Loucy (cell line): ENCODE results near the gene BCDIN3D.

ENCODE experiments used
- CTCF ChIP-seq: fragments of 200-600 bp; sonication (generic); conservative IDR thresholded peaks from 2 replicates; pipeline ENCODE4 v1.5.1; 2014; ENCODE audit warnings: mild to moderate bottlenecking, antibody characterized with exemption, low read length
- EZH2phosphoT487 ChIP-seq: fragments of 200-600 bp; IDR thresholded peaks from 2 replicates; pipeline ENCODE4 v1.6.1; 2018; ENCODE audit warnings: antibody characterized with exemption, mild to moderate bottlenecking, moderate library complexity, borderline replicate concordance

GRCh38 chr12:49842519-49843352 lies at the start of gene BCDIN3D:
- TF ChIP-seq CTCF (no peak), EZH2phosphoT487 (no peak)
